Measurements from ENCODE around the gene TOR2A.

Gene TOR2A

DNA sequence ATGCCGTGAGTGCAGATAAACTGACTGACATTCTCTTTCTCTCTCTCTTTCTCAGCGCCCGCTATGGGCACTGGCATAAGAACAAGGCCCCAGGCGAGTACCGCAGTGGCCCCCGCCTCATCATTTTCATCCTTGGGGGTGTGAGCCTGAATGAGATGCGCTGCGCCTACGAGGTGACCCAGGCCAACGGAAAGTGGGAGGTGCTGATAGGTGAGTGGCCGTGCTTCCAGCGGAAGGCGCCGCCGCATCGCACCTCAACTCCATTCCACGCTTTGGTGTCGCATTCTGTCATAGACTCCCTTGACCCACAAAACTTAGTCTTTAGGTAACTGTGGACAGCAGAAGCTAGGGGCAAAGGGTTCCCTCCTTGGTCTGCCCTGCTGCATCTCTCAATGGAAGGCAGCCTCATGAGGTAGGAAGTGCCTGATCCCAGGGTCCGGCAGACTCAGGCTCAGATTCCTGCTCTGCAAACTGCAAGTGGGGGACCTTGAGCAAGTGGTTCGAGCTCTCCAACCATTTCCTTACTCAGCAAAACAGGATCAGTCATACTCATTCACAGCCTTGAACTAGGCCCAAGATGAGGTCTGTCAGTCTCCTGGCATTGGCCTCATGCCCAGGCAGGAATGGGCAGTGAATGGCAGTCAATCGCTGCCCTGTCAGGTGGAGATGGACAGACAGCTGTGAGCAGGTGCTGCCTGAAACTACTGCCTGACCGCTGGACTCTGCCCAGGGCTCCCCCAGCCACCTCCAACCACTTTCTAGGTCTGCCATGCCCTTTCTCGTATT is 52.5 kb downstream of the TOR2A start:
- no peak overlapping the region for H3K9ac ChIP-seq (ENCODE audit: low read length)
- no peaks in the 10 kb centered on the region for H3K27me3 ChIP-seq (ENCODE audit: low read depth, low read length)
- no peaks in the 10 kb centered on the region for H3K9me3 ChIP-seq (ENCODE audit: insufficient read depth, low read length)
- TF ChIP-seq EZH2phosphoT487 (IDR thresholded peaks at IDR 0.05; ENCODE audit: low read depth): no peak
- TF ChIP-seq, protein P1, sequence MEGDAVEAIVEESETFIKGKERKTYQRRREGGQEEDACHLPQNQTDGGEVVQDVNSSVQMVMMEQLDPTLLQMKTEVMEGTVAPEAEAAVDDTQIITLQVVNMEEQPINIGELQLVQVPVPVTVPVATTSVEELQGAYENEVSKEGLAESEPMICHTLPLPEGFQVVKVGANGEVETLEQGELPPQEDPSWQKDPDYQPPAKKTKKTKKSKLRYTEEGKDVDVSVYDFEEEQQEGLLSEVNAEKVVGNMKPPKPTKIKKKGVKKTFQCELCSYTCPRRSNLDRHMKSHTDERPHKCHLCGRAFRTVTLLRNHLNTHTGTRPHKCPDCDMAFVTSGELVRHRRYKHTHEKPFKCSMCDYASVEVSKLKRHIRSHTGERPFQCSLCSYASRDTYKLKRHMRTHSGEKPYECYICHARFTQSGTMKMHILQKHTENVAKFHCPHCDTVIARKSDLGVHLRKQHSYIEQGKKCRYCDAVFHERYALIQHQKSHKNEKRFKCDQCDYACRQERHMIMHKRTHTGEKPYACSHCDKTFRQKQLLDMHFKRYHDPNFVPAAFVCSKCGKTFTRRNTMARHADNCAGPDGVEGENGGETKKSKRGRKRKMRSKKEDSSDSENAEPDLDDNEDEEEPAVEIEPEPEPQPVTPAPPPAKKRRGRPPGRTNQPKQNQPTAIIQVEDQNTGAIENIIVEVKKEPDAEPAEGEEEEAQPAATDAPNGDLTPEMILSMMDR (IDR thresholded peaks at IDR 0.05; ENCODE audit: low read depth, low read length): no peak
- H3K4me1 ChIP-seq (ENCODE audit: low read length): no peaks in the 10 kb centered on the region
- H3K36me3 ChIP-seq (replicated peaks; ENCODE audit: low read depth, low read length): no peaks in the 10 kb centered on the region
- no peaks in the 10 kb centered on the region for H4K20me1 ChIP-seq (ENCODE audit: insufficient read depth, low read length)
- no peak overlapping the region for H2AFZ ChIP-seq (ENCODE audit: low read depth, low read length)
- H3K27ac ChIP-seq (ENCODE audit: low read length): no peak overlapping the region
- no peaks in the 10 kb centered on the region for H3K79me2 ChIP-seq (ENCODE audit: low read length)
- no peak overlapping the region for H3K4me2 ChIP-seq (ENCODE audit: low read length)
- no peak overlapping the region for H3K4me3 ChIP-seq (ENCODE audit: low read length)

Data from OCI-LY3 (cell line).